ENCODE measurements around the gene TIPIN. TPM values are rescaled to one million over a fixed set of nuclear protein-coding genes. Genes with fewer than 3 reads are reported as not detected.
A peak's percentile ranks its signal among the peaks of the same experiment; 100 is the strongest.

Gene TIPIN
- total RNA-seq, 3 donors from 2014 or later, result 63.8 to 79.6 (median 69.3) TPM

DNA sequence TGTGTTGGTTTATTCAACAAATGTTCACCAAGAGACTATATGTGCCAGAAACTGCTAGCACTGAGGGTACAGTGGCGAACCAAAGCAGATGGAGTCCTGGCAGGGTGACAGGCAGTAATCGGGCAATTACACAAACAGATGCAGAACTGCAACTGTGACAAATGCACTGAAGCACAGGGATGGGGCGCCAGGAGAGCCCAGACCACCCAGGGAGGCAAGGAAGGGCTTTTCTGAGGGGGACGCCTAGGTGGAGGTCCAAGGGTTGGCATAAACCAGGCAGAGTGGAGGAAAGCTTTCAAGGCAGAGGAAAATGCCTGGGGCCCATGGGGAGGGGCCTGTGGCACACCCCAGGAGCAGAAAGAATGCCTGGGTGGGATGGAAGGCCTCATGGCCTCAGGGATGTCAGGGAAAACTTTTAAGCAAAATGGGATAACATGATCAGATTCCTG is 57.7 kb downstream of the TIPIN start:
- Mint-ChIP-seq H3K36me3 (ENCODE audit: insufficient read depth) (peaks cover 7% of the 10 kb centered on the region), H3K27me3 (ENCODE audit: low read depth) (no peaks in the 10 kb centered on the region), H3K4me3 (no peak overlapping the region), H3K4me1 (ENCODE audit: low read depth) (peaks cover 21% of the 10 kb centered on the region), H3K9me3 (no peaks in the 10 kb centered on the region)
- DNase-seq, result no peak
- ATAC-seq, result no peak

DNA sequence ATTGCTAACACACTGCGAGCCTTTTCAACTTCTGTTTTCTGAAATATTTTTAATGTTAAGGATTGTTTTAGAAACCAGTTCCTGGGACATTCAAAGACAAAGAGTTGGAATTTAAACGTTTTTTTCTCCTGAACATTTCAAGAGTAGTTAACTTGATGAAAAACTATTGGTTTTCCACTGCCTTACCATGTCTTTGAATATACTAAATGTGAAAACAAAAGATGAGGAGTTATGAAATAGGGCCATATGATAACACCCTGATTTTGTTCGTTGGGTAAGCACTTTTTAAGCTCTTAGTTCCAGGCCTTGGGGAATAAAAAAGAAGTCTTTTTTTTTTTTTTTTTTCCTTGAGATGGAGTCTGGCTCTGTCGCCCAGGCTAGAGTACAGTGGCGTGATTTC is 60.3 kb downstream of the TIPIN start:
- H3K36me3 Mint-ChIP-seq (ENCODE audit: insufficient read depth), result peaks cover 3% of the 10 kb centered on the region
- ATAC-seq, result no peak
- no peaks in the 10 kb centered on the region for H3K27me3 Mint-ChIP-seq (ENCODE audit: low read depth)
- H3K4me3 Mint-ChIP-seq, result no peak overlapping the region
- H3K9me3 Mint-ChIP-seq, result no peaks in the 10 kb centered on the region
- peaks cover 32% of the 10 kb centered on the region for H3K4me1 Mint-ChIP-seq (ENCODE audit: low read depth)
- DNase-seq, result no peak

DNA sequence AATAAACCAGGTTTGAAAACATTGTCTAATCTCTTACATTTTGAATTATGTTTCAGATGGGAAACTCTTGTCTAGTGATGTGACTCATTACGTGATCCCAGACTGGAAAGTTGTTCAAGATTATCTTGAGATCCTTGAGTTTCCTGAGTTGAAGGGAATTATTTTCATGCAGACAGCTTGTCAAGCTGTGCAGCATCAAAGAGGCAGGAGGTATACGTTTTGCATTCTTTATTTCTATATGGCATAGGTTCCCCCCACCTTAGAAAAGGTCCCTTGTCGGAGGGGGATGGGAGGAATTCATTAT is 61.6 kb downstream of the TIPIN start:
- no peak for ATAC-seq
- DNase-seq, result no peak
- Mint-ChIP-seq H3K4me1 (ENCODE audit: low read depth) (peaks cover 40% of the 10 kb centered on the region), H3K4me3 (peak overlapping the region; percentile 87), H3K27me3 (ENCODE audit: low read depth) (no peaks in the 10 kb centered on the region), H3K9me3 (no peaks in the 10 kb centered on the region), H3K36me3 (ENCODE audit: insufficient read depth) (no peaks in the 10 kb centered on the region)

DNA sequence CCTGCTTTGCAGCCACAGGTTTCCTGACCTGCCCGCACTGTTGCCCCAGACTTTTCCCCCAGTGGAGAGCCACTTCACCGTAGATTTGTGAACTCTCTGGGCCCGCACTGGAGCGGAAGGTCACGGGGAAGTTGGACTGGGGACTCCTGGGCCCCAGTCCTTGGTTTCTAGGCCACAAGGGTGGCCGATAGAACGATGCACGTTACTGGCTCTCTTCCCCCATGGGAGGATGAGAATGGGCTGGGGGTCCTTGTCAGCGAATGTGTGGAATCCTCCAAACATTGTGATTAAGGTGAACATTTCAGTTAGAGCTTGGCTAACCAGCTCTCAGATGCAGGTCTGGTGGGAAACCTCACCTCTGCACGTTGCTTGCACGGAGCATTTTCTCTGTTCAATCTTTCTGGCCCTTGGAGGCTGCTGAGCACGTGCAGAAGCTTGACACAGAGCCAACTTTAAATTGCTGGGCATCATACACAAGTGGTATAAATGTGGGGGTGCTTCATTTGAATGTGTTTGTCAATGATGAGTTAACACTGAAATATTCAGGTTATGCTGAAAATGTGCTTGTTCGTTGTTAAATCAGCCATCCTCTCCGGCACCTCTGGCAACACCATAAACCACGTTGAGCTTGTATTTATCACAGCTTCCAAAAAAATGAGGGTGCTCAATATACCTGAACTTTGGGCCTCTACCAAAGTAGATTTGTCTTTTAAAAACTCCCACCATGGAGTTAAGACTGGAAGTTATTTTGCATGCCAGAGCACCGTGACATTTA is 62.1 kb downstream of the TIPIN start:
- ATAC-seq (peak; percentile 4 to 6), DNase-seq (no peak)
- H3K4me3 Mint-ChIP-seq, result peak overlapping the region; percentile 87
- no peaks in the 10 kb centered on the region for H3K9me3 Mint-ChIP-seq
- H3K36me3 Mint-ChIP-seq (ENCODE audit: insufficient read depth), result no peaks in the 10 kb centered on the region
- no peaks in the 10 kb centered on the region for H3K27me3 Mint-ChIP-seq (ENCODE audit: low read depth)
- H3K4me1 Mint-ChIP-seq (ENCODE audit: low read depth), result peaks cover 40% of the 10 kb centered on the region

DNA sequence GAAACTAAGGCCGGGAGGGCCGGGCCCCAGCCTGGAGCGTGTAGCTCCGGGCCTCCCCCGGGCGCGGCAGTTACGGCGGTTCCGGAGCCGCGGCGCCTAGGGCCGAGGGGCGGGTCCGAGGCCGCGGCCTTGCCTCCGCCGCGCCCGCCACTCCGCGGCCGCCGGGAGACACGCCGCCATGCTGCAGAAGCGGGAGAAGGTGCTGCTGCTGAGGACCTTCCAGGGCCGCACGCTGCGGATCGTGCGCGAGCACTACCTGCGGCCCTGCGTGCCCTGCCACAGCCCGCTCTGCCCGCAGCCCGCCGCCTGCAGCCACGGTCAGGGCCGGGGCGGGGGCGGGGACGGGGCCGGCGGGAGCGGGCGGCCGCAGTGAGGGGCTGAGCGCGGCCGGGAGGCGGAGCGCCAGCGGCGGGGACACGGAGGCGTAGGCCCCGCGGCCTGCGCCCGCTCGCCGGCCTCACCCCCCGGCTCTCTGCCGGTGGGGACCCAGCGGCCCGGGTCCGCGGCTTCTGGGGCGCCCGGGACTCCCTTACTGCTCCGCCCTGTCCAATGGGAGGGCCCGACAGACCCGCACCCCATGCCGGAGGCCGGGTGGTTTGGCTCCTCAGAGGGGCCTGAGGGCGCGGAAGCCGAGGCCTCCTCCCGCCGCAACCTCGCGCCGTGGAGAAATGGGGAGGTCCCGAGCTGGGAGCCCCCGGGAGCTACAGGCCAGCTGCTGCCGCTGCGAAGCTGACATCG is 62.9 kb downstream of the TIPIN start, which contains the start of gene DIS3L:
DIS3L (plus strand) TSS at position 150 of the 738 bp plus-strand sequence; CDS start at position 179, 29 bp downstream.
- Mint-ChIP-seq H3K4me1 (ENCODE audit: low read depth) (peaks cover 40% of the 10 kb centered on the region), H3K9me3 (no peaks in the 10 kb centered on the region)

GRCh38 chr15:66292571-66293418 is 63.7 kb downstream of the TIPIN start:
- peak overlapping the region; percentile 84 for H3K4me3 Mint-ChIP-seq
- H3K9me3 Mint-ChIP-seq, result no peaks in the 10 kb centered on the region
- H3K27me3 Mint-ChIP-seq (ENCODE audit: low read depth), result no peaks in the 10 kb centered on the region
- DNase-seq, result no peak
- H3K4me1 Mint-ChIP-seq (ENCODE audit: low read depth), result peaks cover 40% of the 10 kb centered on the region
- H3K36me3 Mint-ChIP-seq (ENCODE audit: insufficient read depth), result no peaks in the 10 kb centered on the region
- ATAC-seq, result no peak

More for the DNA sequence above, 62.9 kb downstream of the TIPIN start, which contains the start of gene DIS3L:
- ATAC-seq (peak; percentile 85 to 87), DNase-seq (peak; percentile 54)
- H3K27me3 Mint-ChIP-seq (ENCODE audit: low read depth), result no peaks in the 10 kb centered on the region
- H3K36me3 Mint-ChIP-seq (ENCODE audit: insufficient read depth), result no peaks in the 10 kb centered on the region
- H3K4me3 Mint-ChIP-seq, result peak within 1 kb of the TSS; percentile 87

DNA sequence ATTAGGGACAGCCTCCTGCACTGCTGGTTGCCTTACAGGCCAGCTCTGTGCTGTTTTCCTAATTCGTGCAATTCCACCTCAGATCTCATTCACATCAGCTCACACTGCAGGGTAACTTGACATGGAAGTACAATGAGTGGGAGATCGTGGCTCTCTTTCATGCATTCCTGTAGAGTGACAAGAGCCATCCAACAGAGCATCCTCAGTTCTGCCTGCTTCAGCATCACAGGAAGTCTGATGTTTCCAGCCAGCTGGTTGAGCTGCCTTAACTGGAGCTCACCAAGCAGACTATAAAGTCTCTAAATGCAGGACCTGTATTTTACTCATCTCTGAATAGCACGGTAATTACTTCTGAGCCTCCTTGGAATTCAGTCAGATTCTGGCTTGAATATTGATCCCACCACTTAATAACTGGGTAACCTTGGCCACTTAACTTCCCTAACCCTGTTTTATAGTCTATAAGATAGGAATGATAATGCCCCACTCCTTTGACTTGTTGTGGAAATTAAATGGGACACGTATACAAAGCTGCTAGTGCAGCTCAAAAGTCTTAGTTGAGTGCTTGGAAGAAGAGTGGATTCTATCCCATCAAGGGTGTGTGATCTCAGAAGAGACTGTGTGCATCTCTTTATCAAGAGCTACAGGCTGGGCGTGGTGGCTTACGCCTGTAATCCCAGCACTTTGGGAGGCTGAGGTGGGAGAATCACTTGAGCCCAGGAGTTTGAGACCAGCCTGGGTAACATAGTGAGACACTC is 64.5 kb downstream of the TIPIN start:
- ATAC-seq (no peak), DNase-seq (no peak)
- Mint-ChIP-seq H3K4me3 (peak overlapping the region; percentile 84), H3K36me3 (ENCODE audit: insufficient read depth) (no peaks in the 10 kb centered on the region), H3K27me3 (ENCODE audit: low read depth) (no peaks in the 10 kb centered on the region), H3K9me3 (no peaks in the 10 kb centered on the region), H3K4me1 (ENCODE audit: low read depth) (peaks cover 43% of the 10 kb centered on the region)

- no peak for ATAC-seq
Measured at GRCh38 chr15:66290518-66290917, 66.0 kb downstream of the TIPIN start.

DNA sequence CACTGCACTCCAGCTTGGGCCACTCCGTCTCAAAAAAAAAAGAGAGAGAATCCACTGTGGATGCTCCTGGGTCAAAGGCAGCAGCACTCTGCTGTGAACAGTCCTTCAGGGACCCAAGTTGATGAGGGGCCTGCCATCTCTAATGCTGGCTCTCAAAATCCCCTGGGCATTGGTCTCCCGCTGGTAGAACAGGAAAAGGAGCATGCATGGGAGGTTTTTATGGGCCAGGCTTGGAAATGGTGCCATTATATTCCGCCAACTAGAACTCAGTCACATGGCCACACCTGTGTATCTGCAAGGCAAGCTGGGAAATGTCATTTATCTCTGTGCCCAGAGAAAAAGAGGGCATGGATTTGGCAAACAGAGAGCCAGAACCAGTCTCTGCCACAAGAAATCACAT is 66.5 kb downstream of the TIPIN start:
- Mint-ChIP-seq H3K9me3 (no peaks in the 10 kb centered on the region), H3K4me3 (no peak overlapping the region), H3K4me1 (ENCODE audit: low read depth) (peaks cover 34% of the 10 kb centered on the region), H3K27me3 (ENCODE audit: low read depth) (no peaks in the 10 kb centered on the region), H3K36me3 (ENCODE audit: insufficient read depth) (no peaks in the 10 kb centered on the region)
- DNase-seq (no peak), ATAC-seq (no peak)

More at GRCh38 chr15:66290518-66290917, 66.0 kb downstream of the TIPIN start:
- no peaks in the 10 kb centered on the region for H3K9me3 Mint-ChIP-seq
- peaks cover 37% of the 10 kb centered on the region for H3K4me1 Mint-ChIP-seq (ENCODE audit: low read depth)
- no peak for DNase-seq
- no peaks in the 10 kb centered on the region for H3K36me3 Mint-ChIP-seq (ENCODE audit: insufficient read depth)
- H3K4me3 Mint-ChIP-seq, result no peak overlapping the region
- no peaks in the 10 kb centered on the region for H3K27me3 Mint-ChIP-seq (ENCODE audit: low read depth)

DNA sequence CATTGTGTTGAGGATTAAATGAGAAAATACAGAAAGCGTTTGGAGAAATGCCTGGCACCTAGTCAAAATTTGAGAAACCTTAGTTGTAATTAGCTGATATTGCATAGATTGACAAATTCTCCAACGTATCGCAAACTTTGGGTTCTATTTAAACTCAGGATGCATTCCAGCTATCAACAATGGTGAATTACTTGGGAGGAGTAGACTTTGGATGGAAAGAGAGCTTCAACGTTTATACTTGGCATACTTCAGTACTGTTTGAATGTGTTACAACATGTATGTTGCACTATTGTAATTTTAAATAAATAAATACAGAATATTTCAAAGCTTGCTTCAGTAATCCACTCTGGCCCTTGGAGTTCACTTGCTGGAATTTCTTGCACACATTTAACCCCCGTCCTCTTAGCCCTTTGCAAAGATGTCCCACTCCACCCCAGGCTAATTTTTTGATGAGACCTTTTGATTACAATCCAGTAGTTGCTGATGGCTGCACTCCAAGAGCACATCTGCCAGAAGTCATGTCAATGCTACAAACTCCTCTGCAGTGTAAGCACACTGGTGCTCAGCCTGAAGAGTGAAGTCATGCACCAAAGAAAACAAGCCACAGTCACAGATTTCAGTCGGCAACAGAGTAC is 67.8 kb downstream of the TIPIN start:
- DNase-seq (no peak), ATAC-seq (no peak)
- H3K4me3 Mint-ChIP-seq, result no peak overlapping the region
- H3K4me1 Mint-ChIP-seq (ENCODE audit: low read depth), result peaks cover 25% of the 10 kb centered on the region
- no peaks in the 10 kb centered on the region for H3K27me3 Mint-ChIP-seq (ENCODE audit: low read depth)
- no peaks in the 10 kb centered on the region for H3K36me3 Mint-ChIP-seq (ENCODE audit: insufficient read depth)
- H3K9me3 Mint-ChIP-seq, result no peaks in the 10 kb centered on the region

DNA sequence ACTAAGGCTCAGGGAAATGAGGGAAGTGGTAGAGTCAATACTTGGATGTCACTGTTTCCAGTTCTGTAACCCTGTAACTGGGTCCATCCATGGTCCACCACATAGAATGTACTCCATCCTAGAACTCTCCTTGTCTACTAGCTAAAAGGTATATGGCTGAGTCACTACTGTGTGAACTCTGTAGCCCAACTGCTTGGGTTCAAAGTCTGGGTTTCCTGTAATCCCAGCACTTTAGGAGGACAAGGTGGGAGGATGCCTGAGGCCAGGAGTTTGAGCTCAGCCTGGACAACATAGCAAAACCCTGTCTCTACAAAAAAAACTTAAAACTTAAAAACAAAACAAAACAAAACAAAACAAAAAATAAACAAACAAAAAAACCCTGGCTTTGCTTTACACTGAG is 68.4 kb downstream of the TIPIN start:
- Mint-ChIP-seq H3K4me3 (no peak overlapping the region), H3K4me1 (ENCODE audit: low read depth) (peaks cover 25% of the 10 kb centered on the region)
- no peak for ATAC-seq

DNA sequence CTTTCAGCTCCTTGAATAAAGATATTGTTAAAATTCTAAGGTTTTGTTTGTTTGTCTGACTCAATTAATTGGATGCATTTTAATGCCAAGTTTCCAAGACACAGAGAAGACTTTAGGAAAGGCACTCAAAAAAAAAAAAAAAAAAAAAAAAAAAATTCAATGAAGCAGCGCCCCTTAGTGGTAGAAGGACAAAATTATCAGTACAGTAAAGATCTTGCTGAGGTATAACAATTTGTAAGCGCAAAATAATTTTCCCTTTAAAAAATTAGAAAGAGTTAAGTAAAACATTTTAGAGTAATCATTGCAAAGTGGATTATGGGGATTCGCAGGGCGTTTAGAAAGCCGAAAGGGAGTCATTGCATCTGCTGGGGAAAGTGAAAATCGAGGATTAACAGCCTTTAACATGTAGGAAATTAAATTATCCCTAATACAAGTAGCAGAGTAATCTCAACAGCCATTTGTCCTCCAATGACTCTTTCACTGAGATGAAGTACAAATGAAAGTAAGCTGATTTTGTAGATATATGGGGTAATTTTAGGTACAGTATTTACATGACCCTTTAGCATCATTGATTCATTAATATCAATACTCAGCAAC is 68.9 kb downstream of the TIPIN start:
- ATAC-seq, result no peak
- H3K36me3 Mint-ChIP-seq (ENCODE audit: insufficient read depth), result no peaks in the 10 kb centered on the region
- H3K27me3 Mint-ChIP-seq (ENCODE audit: low read depth), result no peaks in the 10 kb centered on the region
- peaks cover 23% of the 10 kb centered on the region for H3K4me1 Mint-ChIP-seq (ENCODE audit: low read depth)
- DNase-seq, result no peak
- no peaks in the 10 kb centered on the region for H3K9me3 Mint-ChIP-seq
- H3K4me3 Mint-ChIP-seq, result no peak overlapping the region

More for the DNA sequence above, 68.4 kb downstream of the TIPIN start:
- H3K9me3 Mint-ChIP-seq, result no peaks in the 10 kb centered on the region
- DNase-seq, result no peak
- H3K27me3 Mint-ChIP-seq (ENCODE audit: low read depth), result no peaks in the 10 kb centered on the region
- H3K36me3 Mint-ChIP-seq (ENCODE audit: insufficient read depth), result no peaks in the 10 kb centered on the region
